ENCODE data around the gene YLPM1. TPM values are rescaled to one million over a fixed set of nuclear protein-coding genes. Genes with fewer than 3 reads are reported as not detected.

The YLPM1 gene
- total RNA-seq, 1 donor from 2014 or later: 33.5 TPM

GRCh38 chr14:74852922-74853530 is 89.9 kb downstream of the YLPM1 start:
- TF ChIP-seq, protein P1, sequence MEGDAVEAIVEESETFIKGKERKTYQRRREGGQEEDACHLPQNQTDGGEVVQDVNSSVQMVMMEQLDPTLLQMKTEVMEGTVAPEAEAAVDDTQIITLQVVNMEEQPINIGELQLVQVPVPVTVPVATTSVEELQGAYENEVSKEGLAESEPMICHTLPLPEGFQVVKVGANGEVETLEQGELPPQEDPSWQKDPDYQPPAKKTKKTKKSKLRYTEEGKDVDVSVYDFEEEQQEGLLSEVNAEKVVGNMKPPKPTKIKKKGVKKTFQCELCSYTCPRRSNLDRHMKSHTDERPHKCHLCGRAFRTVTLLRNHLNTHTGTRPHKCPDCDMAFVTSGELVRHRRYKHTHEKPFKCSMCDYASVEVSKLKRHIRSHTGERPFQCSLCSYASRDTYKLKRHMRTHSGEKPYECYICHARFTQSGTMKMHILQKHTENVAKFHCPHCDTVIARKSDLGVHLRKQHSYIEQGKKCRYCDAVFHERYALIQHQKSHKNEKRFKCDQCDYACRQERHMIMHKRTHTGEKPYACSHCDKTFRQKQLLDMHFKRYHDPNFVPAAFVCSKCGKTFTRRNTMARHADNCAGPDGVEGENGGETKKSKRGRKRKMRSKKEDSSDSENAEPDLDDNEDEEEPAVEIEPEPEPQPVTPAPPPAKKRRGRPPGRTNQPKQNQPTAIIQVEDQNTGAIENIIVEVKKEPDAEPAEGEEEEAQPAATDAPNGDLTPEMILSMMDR (IDR thresholded peaks at IDR 0.05; ENCODE audit: insufficient read depth, low read length, poor library complexity, severe bottlenecking): no peak
- no peaks in the 10 kb centered on the region for H3K27me3 ChIP-seq (ENCODE audit: control insufficient read depth, insufficient read depth, low read length)
- no peaks in the 10 kb centered on the region for H3K36me3 ChIP-seq (ENCODE audit: control insufficient read depth, insufficient read depth, low read length)
- peak; percentile 5 for DNase-seq (ENCODE audit: low read depth)
- H3K4me3 ChIP-seq (ENCODE audit: low read depth, low read length): no peak overlapping the region

DNA sequence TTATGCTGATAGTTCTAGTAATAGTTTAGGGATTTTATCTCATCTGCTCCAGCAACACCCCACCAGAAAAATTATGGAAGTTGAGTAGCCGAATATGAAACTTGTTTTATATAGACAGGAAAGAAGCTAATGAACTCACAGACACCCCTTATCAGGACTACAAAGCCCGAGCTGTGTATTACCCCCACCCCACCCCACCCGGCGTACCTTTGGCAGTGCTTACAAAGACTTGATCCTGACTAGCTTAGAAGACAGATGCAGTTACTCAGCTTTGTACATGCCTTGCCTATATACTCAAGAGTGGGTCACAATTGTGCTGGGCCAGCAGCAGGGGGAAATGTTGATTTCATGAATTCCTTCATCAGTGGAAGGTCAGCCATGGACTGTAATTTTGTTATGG is 90.5 kb downstream of the YLPM1 start:
- H3K36me3 ChIP-seq (ENCODE audit: control insufficient read depth, insufficient read depth, low read length): no peaks in the 10 kb centered on the region
- no peak overlapping the region for H3K4me3 ChIP-seq (ENCODE audit: low read depth, low read length)
- no peak for DNase-seq (ENCODE audit: low read depth)
- TF ChIP-seq, protein P1 (IDR thresholded peaks at IDR 0.05; ENCODE audit: insufficient read depth, low read length, poor library complexity, severe bottlenecking): no peak
- H3K27me3 ChIP-seq (ENCODE audit: control insufficient read depth, insufficient read depth, low read length): no peaks in the 10 kb centered on the region

DNA sequence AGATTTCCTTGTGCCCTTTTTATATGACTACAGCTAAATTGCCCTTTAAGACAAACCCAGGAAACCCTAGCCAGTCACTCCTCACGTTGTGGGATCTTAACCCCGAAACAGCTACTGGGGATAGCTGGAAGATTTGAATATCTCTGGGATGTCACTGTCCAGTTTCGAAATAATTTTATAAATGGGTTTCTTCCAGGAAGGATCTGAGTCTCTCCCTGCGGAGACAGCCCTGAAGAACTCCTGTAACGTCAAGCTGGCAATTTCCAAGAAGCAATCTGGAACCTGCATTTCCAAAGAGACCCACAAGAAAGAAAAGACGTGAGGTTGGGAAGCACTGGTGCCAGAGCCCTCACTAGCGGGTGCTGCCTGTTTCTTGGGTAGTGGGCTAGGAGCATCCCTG is 91.9 kb downstream of the YLPM1 start:
- Histone ChIP-seq H3K36me3 (ENCODE audit: control insufficient read depth, insufficient read depth, low read length) (no peaks in the 10 kb centered on the region), H3K4me3 (ENCODE audit: low read depth, low read length) (no peak overlapping the region), H3K27me3 (ENCODE audit: control insufficient read depth, insufficient read depth, low read length) (peaks cover 4% of the 10 kb centered on the region)
- TF ChIP-seq, protein P1 (IDR thresholded peaks at IDR 0.05; ENCODE audit: insufficient read depth, low read length, poor library complexity, severe bottlenecking): no peak
- no peak for DNase-seq (ENCODE audit: low read depth)

DNA sequence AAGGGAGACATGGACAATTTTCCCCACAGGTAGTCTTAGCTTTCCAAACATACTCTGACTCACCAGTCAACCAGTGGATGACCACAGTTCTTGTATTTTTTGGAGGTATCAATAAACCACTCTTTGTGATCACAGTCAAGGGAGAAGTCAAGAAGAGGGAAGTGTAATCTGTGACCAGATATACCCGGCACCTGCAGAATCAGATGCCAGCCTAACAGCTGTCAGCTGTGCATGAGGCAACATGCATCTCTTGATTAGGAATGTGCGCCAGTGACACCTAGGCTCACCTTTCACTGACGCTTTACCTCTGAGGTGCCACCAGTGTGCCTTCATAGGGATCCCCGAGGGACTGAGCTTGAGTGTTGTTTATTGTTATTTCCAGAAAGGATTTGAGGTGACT is 92.8 kb downstream of the YLPM1 start:
- Histone ChIP-seq H3K4me3 (ENCODE audit: low read depth, low read length) (no peak overlapping the region), H3K27me3 (ENCODE audit: control insufficient read depth, insufficient read depth, low read length) (peaks cover 4% of the 10 kb centered on the region), H3K36me3 (ENCODE audit: control insufficient read depth, insufficient read depth, low read length) (no peaks in the 10 kb centered on the region)
- no peak for DNase-seq (ENCODE audit: low read depth)
- TF ChIP-seq, protein P1 (IDR thresholded peaks at IDR 0.05; ENCODE audit: insufficient read depth, low read length, poor library complexity, severe bottlenecking): no peak

DNA sequence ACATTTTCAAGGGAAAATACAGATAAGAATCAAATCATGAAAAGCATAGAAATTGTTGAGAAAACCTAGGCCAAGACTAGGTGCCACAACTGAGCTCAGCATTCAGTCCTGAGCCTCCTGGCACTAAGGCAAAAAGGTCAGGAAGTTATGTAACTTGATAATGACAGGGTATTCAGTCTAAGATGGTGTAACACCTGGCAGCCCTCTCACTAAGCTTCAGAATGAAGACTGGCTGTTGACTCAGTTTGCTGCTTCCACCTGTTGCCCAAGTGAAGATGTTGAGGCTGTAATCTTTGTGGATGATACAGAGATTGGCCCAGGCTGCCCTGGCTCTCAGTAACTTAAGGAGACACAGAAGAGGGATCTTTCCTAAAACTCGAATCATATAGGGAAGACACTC is 93.2 kb downstream of the YLPM1 start:
- Histone ChIP-seq H3K36me3 (ENCODE audit: control insufficient read depth, insufficient read depth, low read length) (no peaks in the 10 kb centered on the region), H3K27me3 (ENCODE audit: control insufficient read depth, insufficient read depth, low read length) (peaks cover 4% of the 10 kb centered on the region), H3K4me3 (ENCODE audit: low read depth, low read length) (no peak overlapping the region)
- TF ChIP-seq, protein P1 (IDR thresholded peaks at IDR 0.05; ENCODE audit: insufficient read depth, low read length, poor library complexity, severe bottlenecking): no peak
- DNase-seq (ENCODE audit: low read depth): no peak

DNA sequence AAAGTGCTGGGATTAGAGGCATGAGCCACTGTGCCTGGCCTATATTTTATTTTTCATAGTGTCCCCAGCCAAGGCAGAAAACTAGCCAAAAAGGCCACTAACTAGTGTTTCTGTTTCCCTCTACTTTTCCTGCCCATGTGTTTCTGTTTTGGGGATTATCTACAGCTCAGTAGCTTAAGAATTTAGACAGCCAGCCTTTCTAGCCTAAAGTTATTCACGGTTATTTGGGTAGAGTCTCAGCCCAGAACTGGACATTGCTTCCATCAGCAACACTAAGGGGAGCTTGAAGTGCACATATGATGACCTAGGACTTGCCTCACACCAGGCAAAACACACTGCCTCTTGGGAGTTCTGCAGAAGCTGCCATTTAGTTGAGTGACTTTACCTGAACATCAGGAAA is 94.9 kb downstream of the YLPM1 start:
- Histone ChIP-seq H3K4me3 (ENCODE audit: low read depth, low read length) (no peak overlapping the region), H3K36me3 (ENCODE audit: control insufficient read depth, insufficient read depth, low read length) (no peaks in the 10 kb centered on the region), H3K27me3 (ENCODE audit: control insufficient read depth, insufficient read depth, low read length) (peaks cover 4% of the 10 kb centered on the region)
- TF ChIP-seq, protein P1 (IDR thresholded peaks at IDR 0.05; ENCODE audit: insufficient read depth, low read length, poor library complexity, severe bottlenecking): no peak
- DNase-seq (ENCODE audit: low read depth): no peak
